SH-SY5Y (cell line): ENCODE data around the gene GKN1.

Experiments
- GATA2 ChIP-seq: IDR thresholded peaks from 2 replicates; pipeline ENCODE4 v1.6.1; 2011; ENCODE audit warnings: mild to moderate bottlenecking, low read depth, low read length
- GATA3 ChIP-seq: IDR thresholded peaks from 2 replicates; pipeline ENCODE4 v1.6.1; 2011; ENCODE audit warnings: low read depth, mild to moderate bottlenecking, low read length, moderate library complexity

DNA sequence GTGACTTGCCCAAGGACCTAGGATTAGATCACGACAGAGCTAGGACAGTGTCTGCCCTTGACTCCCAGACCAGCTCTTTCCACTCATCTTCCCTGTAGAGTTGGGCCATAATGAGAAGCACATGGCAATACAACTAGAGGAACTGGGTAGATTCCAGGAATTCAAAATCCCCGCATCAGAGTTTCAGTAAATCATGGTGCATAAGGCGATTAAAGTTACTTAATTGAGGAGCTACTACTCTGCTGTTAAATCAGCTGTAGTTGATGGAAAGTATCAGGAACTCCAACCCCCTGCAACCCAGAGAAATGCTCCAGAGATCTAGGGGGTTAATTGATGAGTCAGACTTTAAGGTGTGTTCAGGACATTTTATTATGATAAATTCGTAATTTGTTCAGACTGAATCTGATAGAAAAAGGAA lies 44.3 kb downstream of the GKN1 start:
- TF ChIP-seq GATA2 (no peak), GATA3 (no peak)
